ENCODE results near the gene BPIFB4.
"Not testable (repeated sequence)": the region's sequence is repeated elsewhere in the genome, so short reads cannot be mapped to it uniquely, and the experiment has no call there.

Gene BPIFB4

DNA sequence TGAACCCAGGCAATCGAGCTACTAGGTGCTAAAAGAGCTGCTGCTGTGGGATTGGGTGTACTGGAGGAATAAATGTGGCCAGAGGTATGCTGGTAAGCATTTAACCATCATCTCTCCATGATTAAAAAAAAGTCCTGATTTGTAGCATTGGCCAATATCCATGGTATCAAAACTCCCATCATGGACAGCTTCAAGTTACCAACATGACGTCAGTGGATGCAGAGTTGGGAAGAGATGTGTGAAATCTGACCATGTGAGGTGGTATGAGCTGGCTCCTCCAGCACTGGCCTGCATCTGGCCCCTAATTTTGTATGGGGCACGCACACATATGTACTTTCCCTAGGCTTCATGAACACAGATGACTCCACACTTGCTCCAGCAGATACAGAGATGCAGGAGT lies 11.7 kb downstream of the BPIFB4 start:
- no peak for DNase-seq

DNA sequence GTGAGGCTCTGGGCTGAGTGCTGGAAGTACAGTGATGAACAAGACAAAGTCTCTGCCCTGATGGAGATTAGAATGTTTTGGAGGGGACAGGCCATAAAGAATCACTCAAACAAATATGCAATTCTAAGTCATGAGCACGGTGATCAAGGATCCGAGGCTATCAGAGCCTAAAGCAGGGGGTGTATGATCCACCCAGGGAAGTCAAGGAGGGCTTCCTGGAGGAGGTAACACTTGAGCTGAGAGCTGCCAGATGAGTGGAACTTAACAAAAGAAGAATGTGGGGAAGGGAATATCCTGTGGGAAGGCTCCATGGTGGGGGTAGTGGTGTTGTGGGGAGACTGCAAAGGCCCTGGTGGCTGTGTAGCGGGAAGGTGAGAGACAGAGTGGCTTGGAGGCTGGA lies 12.2 kb downstream of the BPIFB4 start:
- DNase-seq, result no peak

DNA sequence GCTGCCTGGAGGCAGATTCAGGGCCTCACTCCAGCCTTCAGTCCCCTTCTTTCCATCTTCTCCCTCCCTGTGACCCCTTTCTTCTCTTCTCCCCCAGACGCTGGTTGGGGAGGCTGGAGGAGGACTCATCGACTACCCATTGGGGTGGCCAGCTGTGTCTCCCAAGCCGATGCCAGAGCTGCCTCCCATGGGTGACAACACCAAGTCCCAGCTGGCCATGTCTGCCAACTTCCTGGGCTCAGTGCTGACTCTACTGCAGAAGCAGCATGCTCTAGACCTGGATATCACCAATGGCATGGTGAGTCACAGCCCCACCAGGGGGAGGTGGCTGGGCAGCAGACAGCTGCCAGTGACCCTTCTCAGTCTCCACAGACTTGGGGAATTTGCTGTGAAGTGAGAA lies 12.9 kb downstream of the BPIFB4 start:
- DNase-seq, result no peak

DNA sequence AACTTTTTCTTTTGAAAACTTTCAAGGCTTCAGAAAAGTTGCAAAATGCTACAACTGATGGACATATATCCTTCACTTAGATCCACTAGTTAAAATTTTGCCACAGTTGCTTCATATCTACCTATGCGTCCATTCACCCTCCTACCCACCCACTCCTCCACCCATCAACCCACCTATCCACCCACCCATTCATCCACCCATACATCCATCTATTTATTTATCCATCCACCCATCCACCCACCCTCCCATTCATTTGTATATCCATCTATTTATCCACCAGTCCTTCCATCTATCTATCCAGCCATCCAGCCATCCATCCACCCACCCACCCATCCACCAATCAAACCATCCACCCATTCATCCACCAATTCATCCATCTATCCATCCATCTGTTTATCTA lies 13.6 kb downstream of the BPIFB4 start:
- DNase-seq, result no peak

DNA sequence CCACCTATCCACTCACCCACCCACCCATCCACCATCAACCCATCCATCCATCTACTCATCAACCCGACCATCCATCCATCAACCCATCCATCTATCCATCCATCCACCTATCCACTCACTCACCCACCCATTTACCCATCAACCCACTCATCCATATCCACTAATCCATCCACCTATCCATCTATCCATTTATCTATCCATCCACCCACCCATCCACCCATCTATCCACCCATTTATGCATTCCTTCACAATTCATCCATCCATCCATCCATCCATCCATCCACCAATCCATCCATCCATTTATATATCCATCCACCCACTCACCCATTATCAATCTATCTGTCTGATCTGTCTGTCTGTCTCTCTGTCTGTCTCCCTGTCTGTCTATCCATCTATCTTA lies 14.1 kb downstream of the BPIFB4 start:
- DNase-seq, result no peak

DNA sequence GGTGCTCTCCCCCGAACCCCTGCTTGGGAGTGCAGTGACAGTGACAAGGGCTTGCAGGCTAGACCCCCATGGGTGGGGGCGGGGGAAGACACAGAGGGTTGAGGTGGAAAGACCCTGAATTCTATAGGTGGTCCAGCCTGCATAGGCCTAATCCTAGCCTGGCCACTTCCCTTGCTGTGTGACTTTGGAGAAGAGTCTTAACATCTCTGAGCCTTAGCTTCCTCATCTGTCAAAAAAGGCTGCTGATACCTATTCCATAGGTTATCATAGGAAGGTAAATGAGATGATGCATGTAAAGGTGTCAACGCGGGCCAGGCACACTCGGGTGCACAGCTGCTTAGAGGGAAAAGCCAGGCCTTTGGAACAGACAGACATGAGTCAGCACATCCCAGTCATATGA lies 15.8 kb downstream of the BPIFB4 start:
- no peak for DNase-seq

DNA sequence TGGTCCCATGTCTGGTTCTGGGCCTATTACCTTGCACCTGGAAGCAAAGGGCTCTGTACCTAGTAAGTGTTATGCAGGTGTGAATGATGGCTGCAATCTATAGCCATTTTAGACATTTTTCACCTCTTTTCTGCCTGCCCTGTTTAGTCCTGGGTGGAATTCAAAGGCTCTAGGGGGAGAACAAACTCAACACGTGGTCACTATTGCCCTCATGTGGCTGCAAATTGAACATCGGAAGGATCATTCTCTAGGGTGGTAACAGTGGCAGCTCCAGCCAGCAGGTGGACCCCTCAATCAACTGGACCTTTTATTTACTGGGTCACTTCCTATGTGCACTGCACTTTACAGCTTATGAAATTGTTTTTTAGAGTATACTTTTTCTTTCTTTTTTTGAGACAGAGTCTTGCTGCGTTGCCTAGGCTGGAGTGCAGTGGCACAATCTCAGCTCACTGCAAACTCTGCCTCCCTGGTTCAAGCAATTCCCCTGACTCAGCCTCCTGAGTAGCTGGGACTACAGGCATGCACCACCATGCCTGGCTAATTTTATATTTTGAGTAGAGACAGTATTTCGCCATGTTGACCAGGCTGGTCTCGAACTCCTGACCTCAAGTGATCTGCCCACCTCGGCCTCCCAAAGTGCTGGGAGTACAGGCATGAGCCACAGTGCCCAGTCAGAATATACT lies 16.6 kb downstream of the BPIFB4 start:
- DNase-seq, result peak; percentile 93

DNA sequence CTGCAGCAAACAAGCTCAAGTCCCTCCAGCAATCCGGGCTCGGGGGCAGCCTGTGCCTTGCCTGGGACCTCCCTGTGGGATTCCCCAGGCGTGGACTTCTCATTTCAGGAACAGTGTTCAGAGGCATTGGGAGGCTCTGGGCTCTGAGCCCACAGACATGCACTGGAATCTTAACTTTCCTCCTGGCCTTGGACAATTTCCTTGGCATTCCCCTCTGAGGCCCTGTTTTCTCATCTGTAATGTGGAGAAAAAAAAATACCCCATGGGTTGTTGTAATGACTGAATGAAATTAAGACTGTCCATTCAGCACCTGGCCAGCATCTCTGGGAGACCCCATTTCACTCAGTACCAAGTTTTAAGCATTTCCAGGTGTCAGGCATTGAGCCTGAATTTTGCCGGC lies 17.6 kb downstream of the BPIFB4 start:
- no peak for DNase-seq

DNA sequence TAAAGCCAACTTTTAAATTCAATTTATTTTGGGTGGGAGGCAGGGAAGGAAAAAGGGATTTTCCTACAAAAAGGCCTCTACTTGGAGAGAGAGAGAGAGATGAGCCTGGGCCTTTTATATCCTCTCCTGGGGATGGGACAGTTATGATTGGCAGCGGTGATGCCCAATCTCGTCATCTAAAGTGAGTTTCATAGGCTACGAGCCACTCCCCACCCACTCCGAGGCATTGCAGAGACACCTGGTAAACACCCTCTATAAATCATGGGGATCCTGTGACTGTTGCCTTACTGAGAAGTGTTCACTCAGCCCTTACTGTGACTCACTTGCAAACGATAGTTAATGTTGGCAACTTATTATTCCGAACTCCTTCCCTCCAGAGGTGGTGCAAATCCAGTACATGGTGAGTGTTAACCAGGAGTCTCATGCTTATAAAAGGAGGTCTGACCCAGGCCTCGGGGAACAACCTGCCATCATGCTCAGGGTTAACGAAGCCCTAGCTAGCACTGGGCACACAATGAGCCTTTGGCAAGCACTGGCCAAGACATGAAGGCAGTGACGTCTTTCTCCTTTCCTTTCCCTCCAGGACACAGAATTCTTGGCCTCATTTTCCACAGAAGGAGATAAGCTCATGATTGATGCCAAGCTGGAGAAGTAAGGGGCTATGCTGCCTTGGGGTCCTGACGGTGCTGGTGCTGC lies 20.5 kb downstream of the BPIFB4 start:
- no peak for DNase-seq

DNA sequence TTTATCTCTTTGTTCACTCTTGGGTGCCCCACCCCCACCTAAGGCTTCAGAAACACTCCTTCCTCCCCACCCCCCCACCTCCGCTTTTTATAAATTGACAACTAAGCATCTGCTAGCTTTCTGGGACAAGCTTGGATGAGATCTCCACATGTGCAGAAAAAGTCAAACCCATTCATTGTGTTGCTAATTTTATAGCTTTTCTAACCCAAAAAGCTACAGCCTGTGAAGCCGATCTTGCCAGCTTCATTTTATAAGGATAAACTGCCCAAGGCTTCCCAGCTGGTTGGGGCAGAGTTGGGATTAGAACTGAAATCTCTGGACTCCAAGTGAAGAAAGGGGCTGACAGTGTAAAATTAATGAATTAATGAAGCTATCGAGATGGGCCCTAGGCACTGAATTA lies 24.1 kb downstream of the BPIFB4 start:
- DNase-seq, result no peak

DNA sequence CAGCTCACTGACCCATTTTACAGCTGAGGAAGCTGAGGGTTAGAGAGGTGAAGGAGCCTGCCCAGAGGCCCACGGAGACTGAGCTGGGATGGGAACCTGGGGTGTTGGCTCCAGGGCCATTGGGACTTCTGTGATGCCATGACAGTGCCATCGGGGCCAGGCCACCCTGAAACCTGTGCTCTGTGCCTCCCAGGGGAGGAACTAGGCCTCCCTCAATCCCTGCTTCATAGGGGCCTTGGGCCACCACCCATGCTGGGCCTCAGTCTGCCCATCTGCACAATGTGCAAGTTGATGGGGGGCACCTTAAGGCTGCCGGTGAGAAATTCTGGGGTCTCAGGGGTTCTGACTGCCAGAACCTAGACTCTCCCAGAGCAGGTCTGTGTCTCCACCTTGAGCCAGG lies 24.9 kb downstream of the BPIFB4 start:
- DNase-seq, result no peak

DNA sequence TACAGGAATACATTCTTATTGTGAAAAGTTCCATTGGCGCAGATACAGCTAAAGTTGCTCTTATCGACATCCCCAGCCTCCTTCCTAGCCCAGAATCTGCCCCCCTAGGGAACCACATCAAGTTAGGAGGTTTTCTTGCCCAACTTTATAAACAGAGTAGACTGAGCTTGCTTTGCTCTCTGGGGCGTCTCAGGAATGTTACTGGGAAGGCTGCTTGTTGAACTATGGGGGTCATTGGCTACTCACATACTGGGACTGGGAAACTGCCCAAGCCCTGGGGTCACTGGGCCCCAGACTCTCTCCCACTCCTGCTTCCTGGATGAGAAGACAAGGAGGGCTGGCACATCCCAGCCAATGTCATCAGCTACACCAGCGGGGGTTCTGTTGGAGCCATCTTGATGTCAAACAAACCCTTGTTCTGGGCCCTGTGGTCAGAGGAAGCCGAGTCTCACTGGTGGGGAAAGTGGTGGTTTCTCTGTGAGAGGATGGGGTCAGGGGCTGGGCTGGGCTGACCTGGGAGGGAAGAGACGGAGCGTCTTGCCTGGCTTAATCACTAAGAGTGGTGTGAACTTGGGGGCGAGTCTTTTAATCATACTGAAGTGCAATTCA lies 26.0 kb downstream of the BPIFB4 start:
- DNase-seq, result no peak

DNA sequence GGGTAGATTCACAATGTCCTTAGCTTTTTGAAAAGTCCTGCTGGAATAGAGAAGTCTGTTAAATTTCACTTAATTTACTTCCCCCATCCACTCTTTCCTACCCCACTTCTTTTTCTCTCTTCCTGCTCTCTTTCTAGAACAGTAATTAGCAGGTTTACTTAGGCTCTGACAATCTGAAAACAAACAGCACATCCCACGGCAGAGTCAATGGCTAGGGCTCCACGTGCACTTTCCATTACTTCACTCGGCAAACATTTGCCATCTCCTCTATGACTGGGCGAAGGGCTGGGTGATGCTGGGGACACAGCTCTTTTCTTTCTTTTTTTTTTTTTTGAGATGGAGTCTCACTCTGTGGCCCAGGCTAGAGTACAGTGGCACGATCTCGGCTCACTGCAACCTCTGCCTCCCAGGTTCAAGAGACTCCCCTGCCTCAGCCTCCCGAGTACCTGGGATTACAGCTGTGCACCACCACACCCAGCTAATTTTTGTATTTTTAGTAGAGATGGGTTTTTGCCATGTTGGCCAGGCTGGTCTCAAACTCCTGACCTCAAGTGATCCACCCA lies 26.7 kb downstream of the BPIFB4 start:
- not testable (repeated sequence) for DNase-seq

DNA sequence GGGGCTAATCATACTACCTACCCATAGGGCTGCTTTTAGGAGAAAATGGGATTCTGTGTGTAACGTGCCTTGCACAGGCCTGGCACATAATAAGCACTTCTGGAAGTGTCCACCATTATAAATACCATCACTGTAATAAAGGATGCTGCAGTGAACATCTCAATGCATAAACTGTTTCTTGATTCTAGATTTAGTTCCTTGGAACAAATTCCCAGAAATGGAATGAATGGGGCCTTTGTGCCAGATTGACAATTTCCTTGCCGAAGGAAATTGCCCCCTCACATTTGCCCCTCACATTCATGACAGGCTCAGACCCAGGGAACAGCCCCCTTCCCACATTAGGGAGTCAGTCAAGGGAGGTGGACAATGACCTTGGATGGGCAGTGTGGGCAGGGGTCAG lies 29.2 kb downstream of the BPIFB4 start:
- no peak for DNase-seq

DNA sequence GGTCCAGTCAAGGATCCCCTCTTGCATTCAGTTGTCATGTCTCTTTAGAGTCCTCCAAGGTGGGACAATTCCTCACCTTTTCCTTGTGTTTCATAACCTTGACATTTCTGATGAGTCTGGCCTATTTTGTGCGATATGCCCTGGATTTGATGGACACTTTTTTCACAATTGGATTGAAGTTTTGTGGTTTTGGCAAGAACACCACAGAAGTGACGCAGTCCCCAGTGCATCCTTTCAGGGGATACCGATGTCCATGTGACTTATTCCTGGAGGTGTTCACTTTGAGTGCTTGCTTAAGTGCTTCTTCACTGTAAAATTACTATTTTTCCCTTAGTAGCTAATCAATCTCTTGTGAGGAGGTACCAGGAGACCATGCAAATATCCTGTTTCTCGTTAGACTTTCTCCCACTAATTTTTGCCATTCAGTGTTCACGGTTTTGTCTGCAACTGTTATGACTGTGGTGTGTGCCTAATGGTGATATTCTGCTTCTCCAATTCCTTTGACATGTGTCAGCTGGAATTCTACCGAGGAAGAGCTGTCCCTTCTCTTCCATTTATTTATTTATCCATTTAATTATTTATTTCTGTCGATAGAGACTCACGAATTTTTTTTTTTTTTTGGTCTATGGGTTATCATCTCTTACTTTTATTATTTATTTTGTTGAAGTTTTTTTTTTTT lies 30.8 kb downstream of the BPIFB4 start:
- DNase-seq, result no peak

DNA sequence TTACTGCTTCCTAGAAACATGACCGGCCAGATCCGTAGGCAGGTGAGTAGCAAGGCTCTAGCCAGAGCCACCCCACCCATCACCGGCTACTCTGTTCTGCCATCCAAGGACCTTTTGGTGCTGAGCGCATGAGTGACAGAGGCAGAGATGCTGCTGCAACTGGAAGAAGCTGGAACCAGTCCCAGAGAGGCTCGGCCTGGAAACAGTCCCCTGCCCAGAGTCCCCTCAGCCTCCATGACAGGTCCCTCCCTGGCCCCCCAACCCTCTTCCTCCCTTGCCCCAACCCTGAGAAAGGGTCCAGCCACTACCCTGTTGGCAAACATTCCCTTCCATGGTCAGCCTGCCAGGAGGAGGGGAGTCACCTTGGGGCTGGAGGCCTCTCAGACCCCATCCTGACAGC lies 31.9 kb downstream of the BPIFB4 start:
- DNase-seq, result no peak

DNA sequence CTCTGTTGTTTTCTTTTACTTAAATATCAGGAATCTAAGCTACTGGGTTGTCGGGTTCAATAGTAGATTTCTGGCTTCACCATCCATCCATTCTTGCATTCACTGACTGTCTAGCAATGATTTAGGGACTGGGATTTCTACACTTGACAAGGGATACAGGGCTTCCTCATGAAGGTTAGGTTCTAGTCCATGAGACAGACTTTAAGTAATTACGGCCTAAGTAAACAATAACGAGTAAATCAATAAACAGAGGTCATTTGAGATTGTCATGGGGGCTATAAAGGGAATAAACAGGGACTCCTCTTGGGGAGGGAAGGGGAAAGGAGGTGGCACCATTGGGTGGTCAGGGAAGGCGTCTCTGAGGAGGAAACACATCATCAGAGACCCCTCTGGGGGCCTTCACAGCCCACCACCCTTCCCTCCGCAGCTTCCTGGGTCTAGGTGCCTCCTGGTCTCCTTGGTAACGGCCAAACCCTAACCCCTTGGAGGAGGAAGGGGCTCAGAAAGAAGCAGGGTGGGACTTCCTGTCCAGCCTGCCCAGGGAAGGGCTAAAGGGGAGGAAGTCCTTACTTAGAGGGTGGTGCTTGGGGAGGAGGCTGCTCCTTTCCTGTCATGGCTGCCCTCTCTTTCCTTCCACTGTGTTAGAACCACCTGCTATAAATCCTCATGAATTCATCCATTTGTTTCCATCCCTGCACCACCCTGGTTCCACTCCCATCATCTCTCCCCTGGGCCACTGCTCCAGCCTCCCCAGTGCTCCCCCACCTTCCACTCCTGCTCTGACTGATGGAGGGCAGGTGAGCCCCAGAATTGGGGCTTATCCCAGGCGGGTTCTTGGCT lies 33.3 kb downstream of the BPIFB4 start:
- no peak for DNase-seq

DNA sequence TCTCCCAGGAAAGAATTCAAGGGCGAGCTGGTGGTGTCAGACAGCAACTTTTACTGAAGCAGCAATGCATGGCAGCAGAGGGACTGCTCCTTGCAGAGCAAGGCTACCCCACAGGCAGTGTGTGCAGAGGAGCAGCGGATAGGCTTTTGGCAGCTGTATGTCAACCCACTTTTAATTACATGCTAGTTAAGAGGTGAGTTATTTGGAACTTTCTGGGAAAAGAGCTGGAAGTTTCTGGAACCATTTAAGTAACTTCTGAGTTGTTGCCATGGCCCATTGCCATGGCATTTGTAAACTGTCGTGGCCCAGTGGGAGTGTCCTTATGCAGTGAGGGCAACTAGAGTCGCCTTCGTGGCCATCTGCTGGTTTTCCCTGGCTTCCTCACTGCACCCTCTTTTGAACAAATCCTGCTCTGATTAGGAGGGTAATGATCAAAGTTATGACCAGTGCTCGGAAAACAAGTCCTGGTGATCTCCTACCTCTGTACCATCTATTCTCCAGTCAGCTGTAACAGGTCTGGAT lies 34.0 kb downstream of the BPIFB4 start:
- no peak for DNase-seq

DNA sequence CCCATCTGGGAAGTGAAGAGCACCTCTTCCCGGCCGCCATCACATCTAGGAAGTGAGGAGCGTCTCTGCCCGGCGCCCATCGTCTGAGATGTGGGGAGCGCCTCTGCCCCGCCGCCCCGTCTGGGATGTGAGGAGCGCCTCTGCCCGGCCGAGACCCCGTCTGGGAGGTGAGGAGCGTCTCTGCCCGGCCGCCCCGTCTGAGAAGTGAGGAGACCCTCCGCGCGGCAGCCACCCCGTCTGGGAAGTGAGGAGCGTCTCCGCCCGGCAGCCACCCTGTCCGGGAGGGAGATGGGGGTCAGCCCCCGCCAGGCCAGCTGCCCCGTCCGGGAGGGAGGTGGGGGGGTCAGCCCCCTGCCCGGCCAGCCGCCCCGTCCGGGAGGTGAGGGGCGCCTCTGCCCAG lies 36.1 kb downstream of the BPIFB4 start:
- not testable (repeated sequence) for DNase-seq

DNA sequence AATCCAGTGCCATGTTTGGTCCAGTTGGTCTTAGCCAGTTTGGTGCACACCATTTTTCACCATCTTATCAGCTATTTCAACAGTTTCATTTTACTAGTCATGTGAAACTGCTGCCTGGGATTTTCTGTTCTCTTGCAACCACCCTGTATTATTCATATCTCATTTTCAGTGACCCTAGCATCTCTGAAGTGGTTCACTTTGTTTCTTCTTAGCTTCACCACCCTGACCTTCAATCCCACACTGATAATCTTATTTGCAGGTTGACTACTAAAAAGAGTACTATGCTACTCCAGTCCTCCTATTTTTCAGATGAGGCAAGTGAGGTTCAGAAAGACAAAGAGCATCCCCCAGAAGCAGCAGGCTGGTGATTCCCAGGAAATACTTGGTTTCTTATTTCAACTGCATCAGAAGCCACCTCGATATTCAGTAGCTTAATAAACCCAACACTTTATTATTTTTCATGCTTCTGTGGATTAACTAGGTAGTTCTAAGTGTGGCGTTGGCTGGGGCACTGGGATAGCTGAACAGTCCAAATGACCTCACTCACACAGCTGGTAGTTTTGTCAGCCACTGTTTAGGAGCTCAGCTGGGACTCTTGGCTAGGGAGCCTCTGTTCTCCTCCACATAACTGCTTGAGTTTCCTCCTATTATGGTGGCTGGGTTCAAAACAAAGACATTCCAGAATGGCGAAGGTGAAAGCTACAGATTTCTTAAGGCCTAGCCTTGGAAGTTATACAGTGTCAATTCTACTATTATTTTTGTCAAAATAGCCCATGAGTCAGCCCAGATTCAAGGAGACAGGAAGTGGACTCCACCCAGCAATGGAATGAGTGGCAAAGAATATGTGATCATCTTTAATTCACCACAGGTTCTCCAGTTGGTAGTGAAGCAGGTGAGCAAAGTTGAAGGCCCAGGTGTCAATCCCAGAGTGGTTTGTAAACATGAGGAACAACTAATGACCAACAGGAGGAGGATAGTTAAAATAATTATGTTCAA lies 40.6 kb downstream of the BPIFB4 start:
- no peak for DNase-seq

DNA sequence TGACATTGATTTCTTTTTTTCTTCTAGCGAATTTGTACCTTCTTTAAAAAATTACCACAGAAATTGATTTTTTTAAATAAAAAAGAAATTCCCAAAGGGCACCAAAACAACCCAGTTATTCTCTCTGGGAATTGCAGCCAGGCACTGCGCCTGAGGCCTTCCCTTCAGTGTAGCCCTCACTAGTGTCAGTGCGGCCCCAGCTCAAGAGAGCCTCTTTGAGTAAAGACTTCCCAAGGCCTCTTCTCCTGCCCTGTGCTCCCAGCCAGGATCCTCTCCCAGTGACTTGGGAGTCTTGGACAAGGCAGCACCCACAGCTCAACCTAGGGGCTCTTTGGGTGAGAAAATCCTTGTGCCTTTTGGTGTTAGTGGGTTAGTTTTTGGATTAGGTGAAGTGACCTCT lies 41.5 kb downstream of the BPIFB4 start:
- DNase-seq, result no peak
